A549 (cell line): Measurements from ENCODE around the gene CPED1. TPM values are rescaled to one million over a fixed set of nuclear protein-coding genes. Genes with fewer than 3 reads are reported as not detected.

Experiments used
- ATAC-seq, 2 experiments: fragments of 200-7000 bp in 1 of 2; fragments of >200 bp in 1 of 2; cut with Nextera tagmentation in 1 of 2; cut with Tn5 transposase in 1 of 2; 3 replicates each; pipeline versions ENCODE4 v1.8.0 to v1.9.1; 2018 to 2020; ENCODE audit warnings: mild to moderate bottlenecking in 1 of 2, moderate library complexity in 1 of 2
- CTCF ChIA-PET: fragments of 300-600 bp; sonication (Branson Sonifier 250); formaldehyde crosslinking; extraction: SDS; loops from one replicate; lab custom pipeline; 2021; ENCODE audit warnings: antibody characterized with exemption, inconsistent platforms; lab: Yijun Ruan, JAX
- POLR2A ChIA-PET: fragments of 350-600 bp; formaldehyde crosslinking; extraction: SDS; loops from one replicate; lab custom pipeline; 2021; ENCODE audit warnings: antibody characterized with exemption, inconsistent platforms; lab: Yijun Ruan, JAX
- DNase-seq, 2 experiments: peaks; one replicate each; pipeline versions ENCODE4 v3.0.0 to v3.0.0-alpha.2; 2011 to 2016; ENCODE audit warnings: low read depth in 1 of 2, low spot score in 1 of 2
- FAIRE-seq: peaks from 2 replicates; lab custom pipeline; 2011; peaks lifted over from hg19 to GRCh38; lab: Jason Lieb, UNC
- H3K27ac ChIP-seq, 2 experiments: fragments of >200 bp; sonication (Bioruptor Twin); formaldehyde crosslinking; 3 replicates each; pipeline ENCODE4 v1.5.1; 2016 to 2017
- H3K4me1 ChIP-seq: fragments of >200 bp; sonication (Bioruptor Twin); formaldehyde crosslinking; 3 replicates; pipeline ENCODE4 v1.6.1; 2016
- H3K4me2 ChIP-seq: fragments of >200 bp; sonication (Bioruptor Twin); formaldehyde crosslinking; 3 replicates; pipeline ENCODE4 v1.6.1; 2016
- H3K4me3 ChIP-seq: fragments of >200 bp; sonication (Bioruptor Twin); formaldehyde crosslinking; 3 replicates; pipeline ENCODE4 v1.5.1; 2016
- H3K9me3 ChIP-seq: fragments of >200 bp; sonication (Bioruptor Twin); formaldehyde crosslinking; 3 replicates; pipeline ENCODE4 v1.6.1; 2016
- BHLHE40 ChIP-seq: IDR thresholded peaks from 2 replicates; pipeline ENCODE4 v1.6.1; 2012; ENCODE audit warnings: low read depth, low read length, inconsistent platforms
- CBX2 ChIP-seq: fragments of 200-600 bp; sonication (generic); IDR thresholded peaks from 2 replicates; pipeline ENCODE4 v1.6.1; 2016; ENCODE audit warnings: low read depth, mild to moderate bottlenecking, borderline replicate concordance
- CHD2 ChIP-seq: fragments of 150-350 bp; IDR thresholded peaks from 2 replicates; pipeline ENCODE4 v1.6.1; 2014; ENCODE audit warnings: low read length; ENCODE audit not compliant: partially characterized antibody
- CHD4 ChIP-seq: fragments of 200-600 bp; sonication (generic); IDR thresholded peaks from 2 replicates; pipeline ENCODE4 v1.6.1; 2016; ENCODE audit warnings: antibody characterized with exemption, mild to moderate bottlenecking, borderline replicate concordance
- E2F6 ChIP-seq: IDR thresholded peaks from 2 replicates; pipeline ENCODE4 v1.6.1; 2012; ENCODE audit warnings: low read depth, borderline replicate concordance
- EHF ChIP-seq: fragments of 250-450 bp; sonication (Bioruptor Pico); IDR thresholded peaks from 2 replicates; pipeline ENCODE4 v1.5.0; 2020; ENCODE audit warnings: mild to moderate bottlenecking
- FOXS1 ChIP-seq: fragments of 250-450 bp; sonication (Bioruptor Pico); IDR thresholded peaks from 2 replicates; pipeline ENCODE4 v1.5.0; 2020; ENCODE audit warnings: mild to moderate bottlenecking, moderate library complexity
- GATA3 ChIP-seq: IDR thresholded peaks from 2 replicates; pipeline ENCODE4 v1.6.1; 2012; ENCODE audit warnings: borderline replicate concordance
- JUN ChIP-seq, 2 experiments: fragments of >200 bp; sonication (Bioruptor Twin); formaldehyde crosslinking; IDR thresholded peaks; 2 replicates in 1 of 2; 3 replicates in 1 of 2; pipeline ENCODE4 v1.6.1; 2016 to 2017
- KDM1A ChIP-seq: fragments of 200-600 bp; sonication (generic); IDR thresholded peaks from 2 replicates; pipeline ENCODE4 v1.6.1; 2016; ENCODE audit warnings: low read depth, mild to moderate bottlenecking
- MYC ChIP-seq: IDR thresholded peaks from 2 replicates; pipeline ENCODE4 v1.6.1; 2012; ENCODE audit warnings: mild to moderate bottlenecking, inconsistent platforms, low read length, improper control_type of control experiment, borderline replicate concordance
- NFE2L2 ChIP-seq: fragments of 150-350 bp; conservative IDR thresholded peaks from 2 replicates; pipeline ENCODE4 v1.6.1; 2014; ENCODE audit warnings: low read length
- NR3C1 ChIP-seq: fragments of >200 bp; sonication (Bioruptor Twin); formaldehyde crosslinking; IDR thresholded peaks from 3 replicates; pipeline ENCODE4 v1.6.1; 2017
- RAD21 ChIP-seq, 2 experiments: fragments of >200 bp in 1 of 2; sonication (Bioruptor Twin) in 1 of 2; formaldehyde crosslinking in 1 of 2; IDR thresholded peaks in 1 of 2; conservative IDR thresholded peaks in 1 of 2; 2 replicates in 1 of 2; 3 replicates in 1 of 2; pipeline ENCODE4 v1.6.1; 2012 to 2018; ENCODE audit warnings: inconsistent platforms in 1 of 2
- RCOR1 ChIP-seq: fragments of 150-350 bp; IDR thresholded peaks from 2 replicates; pipeline ENCODE4 v1.6.1; 2014; ENCODE audit warnings: antibody characterized with exemption, low read length, low read depth
- SMC3 ChIP-seq: fragments of >200 bp; sonication (Bioruptor Twin); formaldehyde crosslinking; IDR thresholded peaks from 3 replicates; pipeline ENCODE4 v1.6.1; 2018; ENCODE audit warnings: inconsistent platforms
- SREBF2 ChIP-seq: fragments of 450-650 bp; IDR thresholded peaks from 2 replicates; pipeline ENCODE4 v1.6.1; 2014; ENCODE audit warnings: mild to moderate bottlenecking, moderate library complexity
- TFCP2L1 ChIP-seq: fragments of 250-450 bp; sonication (Bioruptor Pico); IDR thresholded peaks from 2 replicates; pipeline ENCODE4 v1.5.0; 2021; ENCODE audit warnings: mild to moderate bottlenecking
- USF2 ChIP-seq: fragments of 450-650 bp; IDR thresholded peaks from 2 replicates; pipeline ENCODE4 v1.6.1; 2014; ENCODE audit warnings: antibody characterized with exemption
- ZC3H11A ChIP-seq: fragments of 450-650 bp; IDR thresholded peaks from 2 replicates; pipeline ENCODE4 v1.6.1; 2014; ENCODE audit warnings: antibody characterized with exemption, mild to moderate bottlenecking
- ZFP36 ChIP-seq: fragments of 450-650 bp; IDR thresholded peaks from 2 replicates; pipeline ENCODE4 v1.6.1; 2014; ENCODE audit warnings: borderline replicate concordance; ENCODE audit not compliant: partially characterized antibody
- ZNF302 ChIP-seq: fragments of 250-450 bp; sonication (Bioruptor Pico); IDR thresholded peaks from 2 replicates; pipeline ENCODE4 v1.9.0; 2021; ENCODE audit warnings: inconsistent platforms, mild to moderate bottlenecking, moderate library complexity
- ZSCAN20 ChIP-seq: fragments of 250-450 bp; sonication (Bioruptor Pico); IDR thresholded peaks from 2 replicates; pipeline ENCODE4 v1.8.0; 2022; ENCODE audit warnings: mild to moderate bottlenecking, moderate library complexity
- WGBS: methylation state at CpG from one replicate; pipeline ENCODE4 v1.1.6; 2017; ENCODE audit errors: missing lambda C conversion rate; 5-methylcytosine and 5-hydroxymethylcytosine counted together
- polyA plus RNA-seq, 4 experiments: library from polyadenylated mRNA; depleted of rRNA in 3 of 4; stranded (reverse); fragments of >200 nt; fragmentation: RNase III in 1 of 4; extraction: RNeasy Plus Mini Kit Qiagen cat#74134 plus additional on column Dnase treatment in 1 of 4; gene quantifications; 2 replicates in 3 of 4; 3 replicates in 1 of 4; pipeline ENCODE4 v1.2.3, GENCODE V29; 2011 to 2017
- TF ChIP-seq, protein P1 (sequence below): IDR thresholded peaks from 2 replicates; pipeline ENCODE4 v1.6.1; 2012
- TF ChIP-seq, protein P2 (sequence below): fragments of >200 bp; sonication (Bioruptor Twin); formaldehyde crosslinking; IDR thresholded peaks from 3 replicates; pipeline ENCODE4 v1.6.1; 2016
- TF ChIP-seq, protein P3 (sequence below): fragments of 250-450 bp; sonication (Bioruptor Pico); IDR thresholded peaks from 2 replicates; pipeline ENCODE4 v1.5.0; 2020; ENCODE audit warnings: low read depth, mild to moderate bottlenecking, moderate library complexity

CPED1 gene
- polyA plus RNA-seq, 2 of the 4 experiments (the other 2 are of a cell fraction), result 0.03 TPM; not detected in 1

DNA sequence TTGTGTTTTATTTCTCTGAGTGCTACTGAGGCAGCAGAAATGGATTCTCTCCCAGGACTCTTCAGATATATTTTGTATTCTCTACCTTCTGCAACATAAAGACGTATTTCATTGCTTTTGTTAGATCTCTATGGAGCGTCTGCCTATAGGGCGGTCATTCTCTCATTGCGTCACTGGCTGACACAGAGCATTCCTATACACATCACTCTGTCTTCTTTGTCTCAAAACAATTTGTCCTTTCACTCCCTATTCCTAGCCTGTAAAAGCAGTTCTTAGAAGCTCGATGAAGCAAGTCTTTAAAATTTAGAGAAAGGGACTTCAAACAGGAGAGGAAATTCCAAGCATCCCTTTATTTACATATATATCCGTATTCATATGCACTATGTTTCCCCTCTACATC, 120.6 kb downstream of the CPED1 start:
- H3K27ac ChIP-seq, result no peak overlapping the region
- WGBS, result 40% methylated on average over 6 of the region's 6 CpGs
- H3K4me1 ChIP-seq, result no peaks in the 10 kb centered on the region
- ATAC-seq (no peak), DNase-seq (no peak), FAIRE-seq (no peak)
- no peak overlapping the region for H3K4me2 ChIP-seq
- no peak overlapping the region for H3K4me3 ChIP-seq
- TF ChIP-seq E2F6 (no peak), SMC3 (no peak), SREBF2 (no peak), CBX2 (no peak), CHD2 (no peak), GATA3 (no peak)
- ChIA-PET POLR2A (no interaction called here), CTCF (interaction anchor here (0.5 to 1.4 kb wide), 2 partner anchors 35 to 318 kb away, joined by 3 to 4 read pairs; no protein-coding TSS in a partner anchor)
- H3K9me3 ChIP-seq, result no peaks in the 10 kb centered on the region

DNA sequence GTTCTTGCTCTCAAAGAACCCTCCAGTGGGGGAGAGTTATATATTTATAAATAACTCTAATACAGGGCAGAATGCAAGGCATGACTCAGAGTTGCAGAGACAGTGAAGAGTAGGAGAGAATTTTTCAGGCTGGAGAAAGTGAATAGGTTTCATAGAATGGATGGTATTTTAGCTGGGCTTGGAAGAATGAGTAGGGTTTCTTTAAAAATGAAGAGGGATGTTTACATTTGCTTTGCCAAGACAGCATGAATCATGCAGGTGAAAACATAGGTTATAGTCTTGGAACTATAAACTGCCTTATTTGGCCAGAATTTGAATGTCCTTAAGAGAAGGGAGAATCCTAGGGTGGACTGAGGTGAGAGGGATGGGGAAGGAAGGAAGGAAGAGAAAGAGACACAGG, 124.8 kb downstream of the CPED1 start:
- Histone ChIP-seq H3K9me3 (no peaks in the 10 kb centered on the region), H3K4me2 (no peak overlapping the region), H3K4me1 (no peaks in the 10 kb centered on the region), H3K27ac (no peak overlapping the region), H3K4me3 (no peak overlapping the region)
- no peak for FAIRE-seq
- TF ChIP-seq ZC3H11A, result no peak
- no peak for TF ChIP-seq JUN (IDR thresholded peaks at IDR 0.05)
- TF ChIP-seq NR3C1, result no peak
- no peak for TF ChIP-seq SMC3
- no peak for TF ChIP-seq RAD21 (conservative IDR thresholded peaks at IDR 0.05 in 1 of 2, IDR thresholded peaks at IDR 0.05 in 1 of 2)
- no peak for TF ChIP-seq CHD2
- TF ChIP-seq ZSCAN20 (CRISPR knock-in tag), result no peak
- TF ChIP-seq, protein P1, sequence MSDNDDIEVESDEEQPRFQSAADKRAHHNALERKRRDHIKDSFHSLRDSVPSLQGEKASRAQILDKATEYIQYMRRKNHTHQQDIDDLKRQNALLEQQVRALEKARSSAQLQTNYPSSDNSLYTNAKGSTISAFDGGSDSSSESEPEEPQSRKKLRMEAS, result no peak
- no peak for TF ChIP-seq ZFP36
- TF ChIP-seq EHF (CRISPR knock-in tag), result no peak
- no peak for TF ChIP-seq SREBF2
- no peak for TF ChIP-seq CHD4
- TF ChIP-seq ZNF302 (CRISPR knock-in tag), result no peak
- no peak for ATAC-seq
- POLR2A ChIA-PET, result no interaction called here
- no peak for DNase-seq
- CTCF ChIA-PET, result interaction anchor here (1.9 kb wide), 1 partner anchor 126 kb away, joined by 5 read pairs; no protein-coding TSS in a partner anchor

- Histone ChIP-seq H3K9me3 (no peaks in the 10 kb centered on the region), H3K4me3 (no peak overlapping the region), H3K4me1 (no peaks in the 10 kb centered on the region), H3K27ac (no peak overlapping the region), H3K4me2 (no peak overlapping the region)
- FAIRE-seq (no peak), ATAC-seq (no peak), DNase-seq (no peak)
- ChIA-PET CTCF (no interaction called here), POLR2A (no interaction called here)
- 4% methylated on average over 1 of the region's 1 CpG for WGBS
- TF ChIP-seq CHD4 (no peak), BHLHE40 (no peak), NFE2L2 (no peak), USF2 (no peak), SREBF2 (no peak), E2F6 (no peak), JUN (IDR thresholded peaks at IDR 0.05) (no peak), TFCP2L1 (CRISPR knock-in tag) (no peak), MYC (no peak), CBX2 (no peak), KDM1A (no peak), FOXS1 (no peak), RCOR1 (no peak)
- TF ChIP-seq, protein P2, sequence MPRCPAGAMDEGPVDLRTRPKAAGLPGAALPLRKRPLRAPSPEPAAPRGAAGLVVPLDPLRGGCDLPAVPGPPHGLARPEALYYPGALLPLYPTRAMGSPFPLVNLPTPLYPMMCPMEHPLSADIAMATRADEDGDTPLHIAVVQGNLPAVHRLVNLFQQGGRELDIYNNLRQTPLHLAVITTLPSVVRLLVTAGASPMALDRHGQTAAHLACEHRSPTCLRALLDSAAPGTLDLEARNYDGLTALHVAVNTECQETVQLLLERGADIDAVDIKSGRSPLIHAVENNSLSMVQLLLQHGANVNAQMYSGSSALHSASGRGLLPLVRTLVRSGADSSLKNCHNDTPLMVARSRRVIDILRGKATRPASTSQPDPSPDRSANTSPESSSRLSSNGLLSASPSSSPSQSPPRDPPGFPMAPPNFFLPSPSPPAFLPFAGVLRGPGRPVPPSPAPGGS, result no peak
- TF ChIP-seq, protein P3, sequence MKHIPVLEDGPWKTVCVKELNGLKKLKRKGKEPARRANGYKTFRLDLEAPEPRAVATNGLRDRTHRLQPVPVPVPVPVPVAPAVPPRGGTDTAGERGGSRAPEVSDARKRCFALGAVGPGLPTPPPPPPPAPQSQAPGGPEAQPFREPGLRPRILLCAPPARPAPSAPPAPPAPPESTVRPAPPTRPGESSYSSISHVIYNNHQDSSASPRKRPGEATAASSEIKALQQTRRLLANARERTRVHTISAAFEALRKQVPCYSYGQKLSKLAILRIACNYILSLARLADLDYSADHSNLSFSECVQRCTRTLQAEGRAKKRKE (CRISPR knock-in tag), result no peak
Observed at GRCh38 chr7:121116396-121116795, 127.9 kb downstream of the CPED1 start.
